A549 (cell line): ENCODE results near the gene RAB11FIP5. TPM values are rescaled to one million over a fixed set of nuclear protein-coding genes. Genes with fewer than 3 reads are reported as not detected.

Source experiments
- ATAC-seq, 2 experiments: fragments of 200-7000 bp in 1 of 2; fragments of >200 bp in 1 of 2; cut with Nextera tagmentation in 1 of 2; cut with Tn5 transposase in 1 of 2; 3 replicates each; pipeline versions ENCODE4 v1.8.0 to v1.9.1; 2018 to 2020; ENCODE audit warnings: mild to moderate bottlenecking in 1 of 2, moderate library complexity in 1 of 2
- CTCF ChIA-PET: fragments of 300-600 bp; sonication (Branson Sonifier 250); formaldehyde crosslinking; extraction: SDS; loops from one replicate; lab custom pipeline; 2021; ENCODE audit warnings: antibody characterized with exemption, inconsistent platforms; lab: Yijun Ruan, JAX
- POLR2A ChIA-PET: fragments of 350-600 bp; formaldehyde crosslinking; extraction: SDS; loops from one replicate; lab custom pipeline; 2021; ENCODE audit warnings: antibody characterized with exemption, inconsistent platforms; lab: Yijun Ruan, JAX
- DNase-seq, 2 experiments: peaks; one replicate each; pipeline versions ENCODE4 v3.0.0 to v3.0.0-alpha.2; 2011 to 2016; ENCODE audit warnings: low read depth in 1 of 2, low spot score in 1 of 2
- FAIRE-seq: peaks from 2 replicates; lab custom pipeline; 2011; peaks lifted over from hg19 to GRCh38; lab: Jason Lieb, UNC
- H3K27ac ChIP-seq, 2 experiments: fragments of >200 bp; sonication (Bioruptor Twin); formaldehyde crosslinking; 3 replicates each; pipeline ENCODE4 v1.5.1; 2016 to 2017
- H3K4me1 ChIP-seq: fragments of >200 bp; sonication (Bioruptor Twin); formaldehyde crosslinking; 3 replicates; pipeline ENCODE4 v1.6.1; 2016
- H3K4me2 ChIP-seq: fragments of >200 bp; sonication (Bioruptor Twin); formaldehyde crosslinking; 3 replicates; pipeline ENCODE4 v1.6.1; 2016
- H3K4me3 ChIP-seq: fragments of >200 bp; sonication (Bioruptor Twin); formaldehyde crosslinking; 3 replicates; pipeline ENCODE4 v1.5.1; 2016
- H3K9me3 ChIP-seq: fragments of >200 bp; sonication (Bioruptor Twin); formaldehyde crosslinking; 3 replicates; pipeline ENCODE4 v1.6.1; 2016
- BHLHE40 ChIP-seq: IDR thresholded peaks from 2 replicates; pipeline ENCODE4 v1.6.1; 2012; ENCODE audit warnings: low read depth, low read length, inconsistent platforms
- CBX8 ChIP-seq: fragments of 200-600 bp; sonication (generic); IDR thresholded peaks from 2 replicates; pipeline ENCODE4 v1.6.1; 2016
- CHD4 ChIP-seq: fragments of 200-600 bp; sonication (generic); IDR thresholded peaks from 2 replicates; pipeline ENCODE4 v1.6.1; 2016; ENCODE audit warnings: antibody characterized with exemption, mild to moderate bottlenecking, borderline replicate concordance
- EHF ChIP-seq: fragments of 250-450 bp; sonication (Bioruptor Pico); IDR thresholded peaks from 2 replicates; pipeline ENCODE4 v1.5.0; 2020; ENCODE audit warnings: mild to moderate bottlenecking
- FOSB ChIP-seq: fragments of 250-450 bp; sonication (Bioruptor Pico); IDR thresholded peaks from 2 replicates; pipeline ENCODE4 v1.5.0; 2020; ENCODE audit warnings: mild to moderate bottlenecking, moderate library complexity
- FOSL2 ChIP-seq, 2 experiments: fragments of 450-650 bp in 1 of 2; fragments of >200 bp in 1 of 2; sonication (Bioruptor Twin) in 1 of 2; formaldehyde crosslinking; IDR thresholded peaks; 2 replicates each; pipeline versions ENCODE4 v1.5.0 to v1.6.1; 2016 to 2020; ENCODE audit warnings: mild to moderate bottlenecking in 1 of 2, moderate library complexity in 1 of 2
- FOXS1 ChIP-seq: fragments of 250-450 bp; sonication (Bioruptor Pico); IDR thresholded peaks from 2 replicates; pipeline ENCODE4 v1.5.0; 2020; ENCODE audit warnings: mild to moderate bottlenecking, moderate library complexity
- HDAC2 ChIP-seq: fragments of 200-600 bp; sonication (generic); IDR thresholded peaks from 2 replicates; pipeline ENCODE4 v1.6.1; 2016
- HOXA7 ChIP-seq: fragments of 250-450 bp; sonication (Bioruptor Pico); IDR thresholded peaks from 2 replicates; pipeline ENCODE4 v1.5.0; 2020; ENCODE audit warnings: mild to moderate bottlenecking, moderate library complexity
- HOXB13 ChIP-seq: fragments of 250-450 bp; sonication (Bioruptor Pico); IDR thresholded peaks from 2 replicates; pipeline ENCODE4 v1.5.0; 2020; ENCODE audit warnings: low read depth, mild to moderate bottlenecking, moderate library complexity
- HOXB5 ChIP-seq: fragments of 250-450 bp; sonication (Bioruptor Pico); IDR thresholded peaks from 2 replicates; pipeline ENCODE4 v1.5.0; 2020; ENCODE audit warnings: mild to moderate bottlenecking, moderate library complexity
- JUN ChIP-seq, 2 experiments: fragments of >200 bp; sonication (Bioruptor Twin); formaldehyde crosslinking; IDR thresholded peaks; 2 replicates in 1 of 2; 3 replicates in 1 of 2; pipeline ENCODE4 v1.6.1; 2016 to 2017
- MAFK ChIP-seq: fragments of 450-650 bp; IDR thresholded peaks from 2 replicates; pipeline ENCODE4 v1.6.1; 2014; ENCODE audit not compliant: partially characterized antibody
- MYC ChIP-seq: IDR thresholded peaks from 2 replicates; pipeline ENCODE4 v1.6.1; 2012; ENCODE audit warnings: mild to moderate bottlenecking, inconsistent platforms, low read length, improper control_type of control experiment, borderline replicate concordance
- NFE2L2 ChIP-seq: fragments of 150-350 bp; conservative IDR thresholded peaks from 2 replicates; pipeline ENCODE4 v1.6.1; 2014; ENCODE audit warnings: low read length
- NPAS2 ChIP-seq: fragments of 250-450 bp; sonication (Bioruptor Pico); IDR thresholded peaks from 2 replicates; pipeline ENCODE4 v1.8.0; 2022; ENCODE audit warnings: mild to moderate bottlenecking, moderate library complexity, borderline replicate concordance
- POLR2A ChIP-seq: IDR thresholded peaks from 2 replicates; pipeline ENCODE4 v1.6.1; 2012; ENCODE audit warnings: mild to moderate bottlenecking, low read length
- POLR2AphosphoS2 ChIP-seq: conservative IDR thresholded peaks from 2 replicates; pipeline ENCODE4 v1.6.1; 2012; ENCODE audit warnings: low read length, improper control_type of control experiment, inconsistent platforms
- RAD21 ChIP-seq, 2 experiments: fragments of >200 bp in 1 of 2; sonication (Bioruptor Twin) in 1 of 2; formaldehyde crosslinking in 1 of 2; IDR thresholded peaks in 1 of 2; conservative IDR thresholded peaks in 1 of 2; 2 replicates in 1 of 2; 3 replicates in 1 of 2; pipeline ENCODE4 v1.6.1; 2012 to 2018; ENCODE audit warnings: inconsistent platforms in 1 of 2
- RCOR1 ChIP-seq: fragments of 150-350 bp; IDR thresholded peaks from 2 replicates; pipeline ENCODE4 v1.6.1; 2014; ENCODE audit warnings: antibody characterized with exemption, low read length, low read depth
- RNF2 ChIP-seq: fragments of 200-600 bp; sonication (generic); IDR thresholded peaks from 2 replicates; pipeline ENCODE4 v1.6.1; 2016; ENCODE audit warnings: low read depth, mild to moderate bottlenecking, antibody characterized with exemption, moderate library complexity, borderline replicate concordance
- SMC3 ChIP-seq: fragments of >200 bp; sonication (Bioruptor Twin); formaldehyde crosslinking; IDR thresholded peaks from 3 replicates; pipeline ENCODE4 v1.6.1; 2018; ENCODE audit warnings: inconsistent platforms
- TP53 ChIP-seq: fragments of 250-450 bp; sonication (Bioruptor Pico); IDR thresholded peaks from 2 replicates; pipeline ENCODE4 v1.5.0; 2021; ENCODE audit warnings: mild to moderate bottlenecking, moderate library complexity
- ZFP36 ChIP-seq: fragments of 450-650 bp; IDR thresholded peaks from 2 replicates; pipeline ENCODE4 v1.6.1; 2014; ENCODE audit warnings: borderline replicate concordance; ENCODE audit not compliant: partially characterized antibody
- ZSCAN20 ChIP-seq: fragments of 250-450 bp; sonication (Bioruptor Pico); IDR thresholded peaks from 2 replicates; pipeline ENCODE4 v1.8.0; 2022; ENCODE audit warnings: mild to moderate bottlenecking, moderate library complexity
- whole genome bisulfite sequencing: methylation state at CpG from one replicate; pipeline ENCODE4 v1.1.6; 2017; ENCODE audit errors: missing lambda C conversion rate; 5-methylcytosine and 5-hydroxymethylcytosine counted together
- polyA plus RNA-seq, 4 experiments: library from polyadenylated mRNA; depleted of rRNA in 3 of 4; stranded (reverse); fragments of >200 nt; fragmentation: RNase III in 1 of 4; extraction: RNeasy Plus Mini Kit Qiagen cat#74134 plus additional on column Dnase treatment in 1 of 4; gene quantifications; 2 replicates in 3 of 4; 3 replicates in 1 of 4; pipeline ENCODE4 v1.2.3, GENCODE V29; 2011 to 2017
- TF ChIP-seq, protein P1 (sequence below): fragments of >200 bp; sonication (Bioruptor Twin); formaldehyde crosslinking; IDR thresholded peaks from 3 replicates; pipeline ENCODE4 v1.6.1; 2016
- TF ChIP-seq, protein P2 (sequence below): fragments of 250-450 bp; sonication (Bioruptor Pico); IDR thresholded peaks from 2 replicates; pipeline ENCODE4 v1.5.0; 2021; ENCODE audit warnings: mild to moderate bottlenecking, moderate library complexity, borderline replicate concordance
- TF ChIP-seq, protein P3 (sequence below): fragments of 250-450 bp; sonication (Bioruptor Pico); IDR thresholded peaks from 2 replicates; pipeline ENCODE4 v1.5.0; 2020; ENCODE audit warnings: low read depth, mild to moderate bottlenecking, moderate library complexity

RAB11FIP5 gene
- polyA plus RNA-seq, 2 of the 4 experiments (the other 2 are of a cell fraction): 21.6 to 21.8 TPM

DNA sequence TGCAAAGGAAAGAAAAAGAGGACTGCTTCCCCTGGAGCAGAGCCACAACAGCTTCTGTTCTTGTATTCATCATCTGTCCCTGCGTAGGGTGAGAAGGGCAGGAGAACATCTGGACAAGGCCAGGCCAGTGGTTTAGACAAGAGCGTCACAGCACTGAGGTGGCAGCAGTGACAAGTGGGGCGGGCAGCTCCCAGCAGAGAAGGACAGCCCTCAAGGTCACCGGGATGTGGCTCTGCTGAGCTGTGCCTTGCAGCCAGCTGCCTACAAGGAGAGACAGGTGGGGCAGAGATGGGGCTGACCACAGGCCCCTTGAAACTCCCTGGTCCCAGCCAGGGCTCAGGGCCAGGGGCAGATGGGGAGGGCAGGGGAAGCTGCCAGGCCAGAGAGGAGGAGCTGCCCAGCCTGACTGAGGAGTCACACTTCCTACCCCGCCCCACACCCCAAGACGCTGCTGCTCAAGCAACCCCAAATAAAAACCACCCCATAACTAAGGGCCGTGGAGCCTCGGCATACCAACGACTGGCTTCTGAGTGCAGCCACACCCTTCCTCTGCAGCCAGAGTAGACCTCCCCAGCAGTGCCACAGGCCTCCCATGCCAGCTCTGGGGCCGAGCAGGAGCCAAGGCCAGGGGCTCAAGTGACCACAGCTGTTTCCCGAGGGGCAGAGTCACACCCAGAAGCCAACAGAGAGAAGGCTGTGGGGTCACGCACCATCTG is 5.4 kb downstream of the RAB11FIP5 start:
- TF ChIP-seq FOSB (CRISPR knock-in tag): no peak
- TF ChIP-seq ZSCAN20 (CRISPR knock-in tag): no peak
- no peak for TF ChIP-seq FOSL2 (IDR thresholded peaks at IDR 0.05)
- TF ChIP-seq FOSL2 (CRISPR knock-in tag; IDR thresholded peaks at IDR 0.05): no peak
- no peak for TF ChIP-seq CHD4
- no peak for TF ChIP-seq CBX8
- TF ChIP-seq BHLHE40: no peak
- no peak for TF ChIP-seq ZFP36
- no peak for TF ChIP-seq SMC3
- no peak for TF ChIP-seq RNF2
- no peak for TF ChIP-seq POLR2A
- TF ChIP-seq RAD21 (conservative IDR thresholded peaks at IDR 0.05 in 1 of 2, IDR thresholded peaks at IDR 0.05 in 1 of 2): no peak
- FAIRE-seq (no peak), DNase-seq (no peak), ATAC-seq (no peak)
- no peaks in the 10 kb centered on the region for H3K9me3 ChIP-seq
- ChIA-PET CTCF (interaction anchor here (0.8 to 6.9 kb wide), 8 partner anchors 22 to 214 kb away, joined by 3 to 74 read pairs (median 4); no protein-coding TSS in a partner anchor), POLR2A (no interaction called here)
- H3K4me2 ChIP-seq: no peak overlapping the region
- 94% methylated on average over 10 of the region's 12 CpGs for WGBS
- no peak overlapping the region for H3K4me3 ChIP-seq
- no peak overlapping the region for H3K27ac ChIP-seq
- H3K4me1 ChIP-seq: peaks cover 14% of the 10 kb centered on the region

DNA sequence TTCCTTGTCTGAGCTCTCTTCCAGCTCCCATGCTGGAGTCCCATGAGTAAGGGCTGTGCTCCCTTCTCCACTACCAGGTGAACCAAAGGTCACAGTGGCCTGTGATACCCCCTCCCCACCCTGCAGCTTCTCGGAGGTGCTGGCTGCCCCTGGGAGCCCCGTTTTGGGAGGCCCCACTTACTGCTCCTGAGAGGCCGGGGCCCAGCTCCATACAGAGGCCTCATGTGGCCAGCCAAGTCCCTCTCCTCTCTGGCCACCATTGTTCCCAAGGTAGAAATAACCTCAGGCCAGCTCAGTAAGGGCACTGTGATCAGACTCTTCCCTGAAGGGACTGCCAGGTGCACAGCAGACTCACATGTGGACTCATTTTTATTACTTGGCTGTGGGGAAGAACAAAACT is 6.0 kb downstream of the RAB11FIP5 start:
- WGBS: 88% methylated on average over 3 of the region's 3 CpGs
- FAIRE-seq: no peak

DNA sequence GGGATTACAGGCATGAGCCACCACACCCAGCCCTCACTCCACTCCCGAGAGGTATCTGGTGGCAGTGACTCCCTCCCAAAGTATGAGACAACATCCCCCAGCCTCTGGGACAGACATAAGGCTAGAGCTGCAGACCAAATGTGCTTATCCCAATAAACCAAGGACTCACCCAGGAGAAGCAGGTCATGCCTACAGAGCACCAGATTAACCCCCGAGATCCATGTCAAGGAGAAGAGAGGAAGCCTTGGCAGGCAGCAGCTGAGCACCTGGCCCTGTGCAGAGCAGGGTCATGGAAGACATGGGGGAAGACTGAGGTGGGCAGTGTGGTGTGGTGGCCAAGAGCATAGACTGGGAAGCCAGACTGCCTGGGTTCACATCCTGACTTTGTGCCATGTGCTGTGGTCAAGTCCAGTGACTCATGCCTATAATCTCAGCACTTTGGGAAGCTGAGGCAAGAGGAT is 7.2 kb downstream of the RAB11FIP5 start:
- ATAC-seq (no peak), DNase-seq (no peak), FAIRE-seq (no peak)
- peaks cover 5% of the 10 kb centered on the region for H3K4me1 ChIP-seq
- POLR2A ChIA-PET: no interaction called here
- H3K4me2 ChIP-seq: no peak overlapping the region
- no peak overlapping the region for H3K4me3 ChIP-seq
- H3K9me3 ChIP-seq: no peaks in the 10 kb centered on the region
- CTCF ChIA-PET: interaction anchor here (0.8 to 6.9 kb wide), 4 partner anchors 20 to 212 kb away, joined by 5 to 74 read pairs (median 12); no protein-coding TSS in a partner anchor
- WGBS: 85% methylated on average over 2 of the region's 2 CpGs
- no peak overlapping the region for H3K27ac ChIP-seq
- TF ChIP-seq, protein P1, sequence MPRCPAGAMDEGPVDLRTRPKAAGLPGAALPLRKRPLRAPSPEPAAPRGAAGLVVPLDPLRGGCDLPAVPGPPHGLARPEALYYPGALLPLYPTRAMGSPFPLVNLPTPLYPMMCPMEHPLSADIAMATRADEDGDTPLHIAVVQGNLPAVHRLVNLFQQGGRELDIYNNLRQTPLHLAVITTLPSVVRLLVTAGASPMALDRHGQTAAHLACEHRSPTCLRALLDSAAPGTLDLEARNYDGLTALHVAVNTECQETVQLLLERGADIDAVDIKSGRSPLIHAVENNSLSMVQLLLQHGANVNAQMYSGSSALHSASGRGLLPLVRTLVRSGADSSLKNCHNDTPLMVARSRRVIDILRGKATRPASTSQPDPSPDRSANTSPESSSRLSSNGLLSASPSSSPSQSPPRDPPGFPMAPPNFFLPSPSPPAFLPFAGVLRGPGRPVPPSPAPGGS: no peak
- TF ChIP-seq RCOR1 (no peak), HDAC2 (no peak), JUN (IDR thresholded peaks at IDR 0.05) (no peak), FOSL2 (IDR thresholded peaks at IDR 0.05) (no peak), FOSL2 (CRISPR knock-in tag; IDR thresholded peaks at IDR 0.05) (no peak), ZFP36 (no peak), MAFK (no peak), CBX8 (no peak), FOSB (CRISPR knock-in tag) (no peak)
- TF ChIP-seq, protein P2, sequence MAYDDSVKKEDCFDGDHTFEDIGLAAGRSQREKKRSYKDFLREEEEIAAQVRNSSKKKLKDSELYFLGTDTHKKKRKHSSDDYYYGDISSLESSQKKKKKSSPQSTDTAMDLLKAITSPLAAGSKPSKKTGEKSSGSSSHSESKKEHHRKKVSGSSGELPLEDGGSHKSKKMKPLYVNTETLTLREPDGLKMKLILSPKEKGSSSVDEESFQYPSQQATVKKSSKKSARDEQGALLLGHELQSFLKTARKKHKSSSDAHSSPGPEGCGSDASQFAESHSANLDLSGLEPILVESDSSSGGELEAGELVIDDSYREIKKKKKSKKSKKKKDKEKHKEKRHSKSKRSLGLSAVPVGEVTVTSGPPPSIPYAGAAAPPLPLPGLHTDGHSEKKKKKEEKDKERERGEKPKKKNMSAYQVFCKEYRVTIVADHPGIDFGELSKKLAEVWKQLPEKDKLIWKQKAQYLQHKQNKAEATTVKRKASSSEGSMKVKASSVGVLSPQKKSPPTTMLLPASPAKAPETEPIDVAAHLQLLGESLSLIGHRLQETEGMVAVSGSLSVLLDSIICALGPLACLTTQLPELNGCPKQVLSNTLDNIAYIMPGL: no peak

More for the DNA sequence above, 6.0 kb downstream of the RAB11FIP5 start:
- CTCF ChIA-PET: interaction anchor here (0.5 to 6.9 kb wide), 7 partner anchors 21 to 213 kb away, joined by 3 to 74 read pairs (median 6); no protein-coding TSS in a partner anchor
- Histone ChIP-seq H3K9me3 (no peaks in the 10 kb centered on the region), H3K4me3 (no peak overlapping the region), H3K27ac (no peak overlapping the region), H3K4me1 (peaks cover 14% of the 10 kb centered on the region), H3K4me2 (no peak overlapping the region)
- DNase-seq (no peak), ATAC-seq (no peak)
- POLR2A ChIA-PET: no interaction called here
- no peak for TF ChIP-seq EHF
- no peak for TF ChIP-seq ZSCAN20 (CRISPR knock-in tag)
- TF ChIP-seq MYC: no peak
- TF ChIP-seq JUN (IDR thresholded peaks at IDR 0.05): no peak
- TF ChIP-seq RAD21 (conservative IDR thresholded peaks at IDR 0.05 in 1 of 2, IDR thresholded peaks at IDR 0.05 in 1 of 2): no peak
- no peak for TF ChIP-seq POLR2A
- TF ChIP-seq HOXA7 (CRISPR knock-in tag): no peak
- TF ChIP-seq BHLHE40: no peak
- TF ChIP-seq, protein P3, sequence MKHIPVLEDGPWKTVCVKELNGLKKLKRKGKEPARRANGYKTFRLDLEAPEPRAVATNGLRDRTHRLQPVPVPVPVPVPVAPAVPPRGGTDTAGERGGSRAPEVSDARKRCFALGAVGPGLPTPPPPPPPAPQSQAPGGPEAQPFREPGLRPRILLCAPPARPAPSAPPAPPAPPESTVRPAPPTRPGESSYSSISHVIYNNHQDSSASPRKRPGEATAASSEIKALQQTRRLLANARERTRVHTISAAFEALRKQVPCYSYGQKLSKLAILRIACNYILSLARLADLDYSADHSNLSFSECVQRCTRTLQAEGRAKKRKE: no peak
- TF ChIP-seq, protein P2: no peak
- TF ChIP-seq RCOR1: no peak
- TF ChIP-seq HOXB13 (CRISPR knock-in tag): no peak
- TF ChIP-seq FOSB (CRISPR knock-in tag): no peak
- TF ChIP-seq NPAS2 (CRISPR knock-in tag): no peak
- TF ChIP-seq POLR2AphosphoS2: no peak
- TF ChIP-seq SMC3: no peak
- no peak for TF ChIP-seq HOXB5 (CRISPR knock-in tag)
- no peak for TF ChIP-seq NFE2L2
- no peak for TF ChIP-seq FOXS1 (CRISPR knock-in tag)
- no peak for TF ChIP-seq TP53
